ENCODE measurements around the gene OR8J1.
"Not testable (repeated sequence)": the region's sequence is repeated elsewhere in the genome, so short reads cannot be mapped to it uniquely, and the experiment has no call there.

The OR8J1 gene, protein sequence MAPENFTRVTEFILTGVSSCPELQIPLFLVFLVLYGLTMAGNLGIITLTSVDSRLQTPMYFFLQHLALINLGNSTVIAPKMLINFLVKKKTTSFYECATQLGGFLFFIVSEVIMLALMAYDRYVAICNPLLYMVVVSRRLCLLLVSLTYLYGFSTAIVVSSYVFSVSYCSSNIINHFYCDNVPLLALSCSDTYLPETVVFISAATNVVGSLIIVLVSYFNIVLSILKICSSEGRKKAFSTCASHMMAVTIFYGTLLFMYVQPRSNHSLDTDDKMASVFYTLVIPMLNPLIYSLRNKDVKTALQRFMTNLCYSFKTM

DNA sequence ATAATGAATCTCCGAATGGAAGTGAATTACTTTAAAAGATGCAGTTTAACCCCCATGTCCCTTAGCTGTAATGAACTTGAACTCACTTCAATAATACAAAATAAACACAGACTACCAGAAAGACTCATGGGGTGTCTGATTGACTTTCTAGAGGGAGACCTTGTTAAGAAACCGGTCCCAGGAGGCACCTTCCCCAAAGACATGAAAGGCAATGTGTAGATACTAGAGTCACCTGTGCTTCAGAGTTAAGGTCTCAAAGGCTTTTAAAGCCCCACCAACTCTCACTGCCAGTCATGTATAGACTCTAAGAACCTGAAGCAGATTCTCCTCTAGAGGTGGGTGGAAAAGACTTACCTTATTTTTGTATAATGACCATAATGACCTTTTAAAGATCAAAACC, at the start of gene OR8J1:
OR8J1 (plus strand) TSS at position 301 of the 400 bp plus-strand sequence. CDS start 5,956 bp downstream, outside the sequence.
- DNase-seq (ENCODE audit: low read depth in 3 of 3), result no peak

DNA sequence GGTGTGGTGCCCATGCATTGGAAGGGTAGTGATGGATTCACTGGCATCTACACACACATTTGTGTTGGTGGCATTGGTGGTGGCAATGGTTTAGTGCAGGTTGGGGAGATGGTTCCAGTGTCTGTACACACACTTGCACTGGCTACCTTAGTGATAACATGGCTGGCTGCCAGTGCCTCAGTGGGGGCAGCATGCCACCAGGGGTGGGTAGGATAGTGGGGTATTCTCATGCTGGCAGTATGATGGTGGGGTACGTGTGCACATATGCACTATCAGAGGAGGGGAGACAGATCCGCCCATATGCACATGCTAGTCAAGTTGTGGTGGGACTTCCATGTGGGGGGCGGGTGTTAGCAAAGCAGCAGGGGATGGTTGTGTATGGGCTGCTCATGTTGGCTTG, 46.3 kb upstream of the OR8J1 start:
- DNase-seq (ENCODE audit: low read depth in 3 of 3), result no peak

DNA sequence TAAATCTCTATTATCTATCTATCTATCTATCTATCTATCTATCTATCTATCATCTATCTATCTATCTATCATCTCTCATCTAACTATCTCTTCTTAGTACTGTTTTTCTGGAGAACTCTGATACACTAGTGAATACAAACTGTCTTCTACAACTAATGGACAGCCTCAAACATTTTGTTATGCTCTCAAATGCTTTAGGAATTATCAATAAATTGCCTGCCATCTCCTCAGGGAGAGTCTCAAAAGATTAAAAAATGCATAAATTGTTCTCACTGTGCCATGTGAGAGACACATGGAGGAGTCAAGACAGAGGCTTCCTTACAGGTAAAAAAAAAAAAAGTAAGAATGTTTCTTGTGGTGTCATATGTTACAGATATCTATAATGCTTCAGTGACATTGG, 39.2 kb upstream of the OR8J1 start, which contains the start of gene OR8K3:
OR8K3 (plus strand) TSS at position 301 of the 400 bp plus-strand sequence. CDS start 3,163 bp downstream, outside the sequence.
- no peak for DNase-seq (ENCODE audit: low read depth in 3 of 3)

DNA sequence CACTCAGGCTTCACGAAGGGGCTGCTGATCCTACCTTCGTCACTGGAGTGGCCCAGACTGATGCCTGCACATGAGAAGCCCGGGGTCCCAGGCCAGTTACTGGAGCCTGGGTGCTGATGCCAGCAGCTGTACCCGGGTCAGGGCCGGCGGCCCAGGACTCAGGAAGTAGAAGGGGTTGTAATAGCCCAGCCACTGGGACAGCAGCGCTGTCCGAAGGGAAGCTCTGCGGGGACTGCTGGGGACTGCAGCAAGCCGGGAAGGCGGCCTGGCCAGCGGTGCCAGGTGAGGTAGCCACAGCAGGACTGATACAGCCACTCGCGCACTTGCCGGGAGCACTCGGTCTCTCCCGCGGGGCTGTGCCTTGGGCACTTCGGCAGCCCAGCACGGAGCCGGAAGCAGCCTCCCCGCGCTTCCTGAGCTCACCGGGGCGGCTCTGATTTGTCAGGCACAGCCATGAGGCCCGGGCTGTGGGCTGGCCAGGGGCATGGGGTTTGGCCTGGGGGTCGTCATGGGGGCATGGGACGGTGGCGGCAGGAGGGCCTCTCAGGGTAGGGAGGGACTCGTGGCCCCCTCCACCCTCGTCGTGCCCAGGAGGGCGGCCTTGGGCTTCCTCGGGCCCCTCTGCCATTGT, 22.1 kb upstream of the OR8J1 start:
- DNase-seq (ENCODE audit: low read depth in 3 of 3), result no peak

DNA sequence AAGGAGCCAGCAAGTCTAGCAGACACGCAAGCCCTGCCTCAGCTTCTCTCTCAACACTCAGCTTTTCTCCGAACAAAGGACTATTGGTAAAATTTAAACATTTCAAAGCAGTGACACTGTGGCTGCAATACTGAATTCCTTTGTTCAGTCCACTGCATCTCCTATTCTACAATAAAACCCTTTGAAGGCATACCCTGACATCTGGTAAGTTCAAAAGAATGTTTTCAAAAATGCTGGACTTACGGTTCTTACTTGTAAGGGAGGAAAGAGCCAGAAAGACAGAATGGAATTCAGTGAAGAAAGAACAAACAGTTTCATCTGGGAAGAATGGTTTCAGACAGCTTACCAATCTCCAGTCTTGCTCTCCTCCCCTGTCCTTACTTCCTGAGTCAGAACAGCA, 20.9 kb upstream of the OR8J1 start:
- no peak for DNase-seq (ENCODE audit: low read depth in 3 of 3)

DNA sequence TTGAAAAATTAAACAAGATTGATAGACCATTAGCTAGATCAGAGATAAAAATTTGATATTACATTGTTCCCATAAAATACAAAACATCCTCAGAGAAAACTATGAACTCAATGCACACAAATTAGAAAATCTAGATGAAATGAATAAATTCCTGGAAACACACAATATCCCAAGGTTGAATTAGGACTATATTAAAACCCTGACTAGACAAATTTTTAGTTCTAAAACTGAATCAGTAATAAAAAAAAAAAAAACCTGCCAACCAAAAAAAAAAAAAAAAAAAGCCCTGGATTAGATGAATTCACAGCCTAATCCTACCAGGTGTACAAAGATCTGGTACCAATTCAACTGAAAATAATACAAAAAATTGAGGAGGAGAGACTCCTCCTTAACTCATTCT, 13.8 kb upstream of the OR8J1 start:
- no peak for DNase-seq (ENCODE audit: low read depth in 3 of 3)

DNA sequence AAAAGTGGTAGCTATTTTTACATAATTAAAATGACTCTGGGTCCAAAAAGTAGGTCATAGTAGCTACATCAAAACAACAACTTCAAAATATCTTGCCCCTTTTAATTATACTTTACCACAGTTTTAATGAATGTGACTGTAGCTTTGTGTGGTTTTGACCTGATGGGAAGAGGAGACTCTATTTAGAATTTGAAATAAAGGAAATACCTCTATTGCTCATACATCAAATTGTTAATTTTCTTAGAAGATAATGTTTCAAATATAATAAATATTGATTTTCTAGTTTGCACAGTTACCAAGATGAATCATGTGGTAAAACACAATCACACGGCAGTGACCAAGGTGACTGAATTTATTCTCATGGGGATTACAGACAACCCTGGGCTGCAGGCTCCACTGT, 8.4 kb upstream of the OR8J1 start, which contains the start of gene OR8K1:
OR8K1 (plus strand) TSS at position 301 of the 400 bp plus-strand sequence; CDS start at position 301, 0 bp downstream.
- no peak for DNase-seq (ENCODE audit: low read depth in 3 of 3)

DNA sequence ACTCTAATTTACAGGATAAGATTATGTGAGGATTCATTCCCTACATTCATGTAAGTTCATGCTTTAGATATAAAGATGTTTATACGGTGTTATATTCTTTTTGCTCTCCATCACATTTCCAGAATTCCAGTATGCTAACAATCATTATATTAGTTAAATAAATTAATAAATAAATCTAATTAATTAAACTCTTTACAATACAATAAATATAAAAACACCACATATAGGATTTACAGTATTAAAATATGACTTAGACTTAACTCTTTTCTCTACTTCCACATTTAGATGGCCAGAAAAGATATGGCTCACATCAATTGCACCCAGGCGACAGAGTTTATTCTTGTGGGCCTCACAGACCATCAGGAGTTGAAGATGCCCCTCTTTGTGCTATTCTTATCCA, 21.2 kb downstream of the OR8J1 start, which contains the start of gene OR8U1:
OR8U1 (plus strand) TSS at position 301 of the 400 bp plus-strand sequence; CDS start at position 301, 0 bp downstream.
- no peak for DNase-seq (ENCODE audit: low read depth in 3 of 3)

DNA sequence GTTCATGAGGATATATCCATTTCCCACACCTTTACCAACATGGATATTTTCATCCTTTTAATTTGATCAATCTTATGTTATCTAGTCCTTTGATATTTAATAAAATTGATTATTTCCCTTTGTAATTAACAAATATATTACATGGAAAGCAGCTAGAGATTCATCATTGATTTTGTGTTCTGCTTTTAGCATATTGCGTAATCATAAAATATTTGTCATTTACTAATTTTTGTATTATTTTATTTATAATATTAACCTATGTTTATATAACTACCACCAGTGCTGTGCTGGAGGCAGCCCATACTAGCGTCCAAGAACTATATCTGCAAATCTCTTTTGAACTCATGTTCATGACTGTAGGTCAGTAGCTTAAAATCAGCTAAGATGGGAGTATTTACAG, 26.0 kb downstream of the OR8J1 start:
- DNase-seq (ENCODE audit: low read depth in 3 of 3), result no peak

DNA sequence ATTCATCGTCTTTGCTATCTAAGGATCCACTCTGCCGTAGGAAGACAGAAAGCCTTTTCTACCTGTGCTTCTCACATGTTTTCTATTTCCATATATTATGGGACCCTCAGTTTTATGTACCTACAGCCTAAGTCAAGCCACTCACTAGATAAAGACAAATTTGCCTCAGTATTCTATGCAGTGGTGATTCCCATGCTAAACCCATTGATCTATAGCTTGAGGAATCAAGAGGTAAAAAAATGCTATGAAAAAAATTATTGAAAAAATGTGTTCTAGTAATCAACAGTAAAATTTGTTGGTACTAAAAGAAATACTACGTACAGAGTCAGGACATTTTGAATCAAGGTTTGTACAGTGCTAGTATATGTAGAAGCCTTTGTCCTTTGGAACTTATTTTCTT, 40.3 kb downstream of the OR8J1 start:
- no peak for DNase-seq (ENCODE audit: low read depth in 3 of 3)

DNA sequence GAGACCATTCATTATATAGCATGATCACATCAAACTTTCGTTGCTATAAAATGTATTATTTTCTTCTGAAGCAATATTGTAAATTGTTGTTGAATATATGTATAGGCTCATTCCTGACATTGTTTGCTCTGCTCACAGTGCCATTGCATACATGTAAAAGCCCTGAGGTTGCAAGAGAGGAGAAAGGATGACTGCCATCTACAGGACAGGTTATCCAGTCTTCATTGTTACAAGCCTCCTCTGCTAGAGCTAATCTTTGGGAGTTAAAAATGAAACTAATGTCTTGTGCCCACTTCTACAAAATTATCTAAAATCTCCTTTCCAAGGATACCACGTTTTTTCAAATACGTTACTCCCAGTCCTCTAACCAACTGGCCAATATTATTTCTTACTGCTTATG, 42.0 kb downstream of the OR8J1 start:
- DNase-seq (ENCODE audit: low read depth in 3 of 3), result no peak

DNA sequence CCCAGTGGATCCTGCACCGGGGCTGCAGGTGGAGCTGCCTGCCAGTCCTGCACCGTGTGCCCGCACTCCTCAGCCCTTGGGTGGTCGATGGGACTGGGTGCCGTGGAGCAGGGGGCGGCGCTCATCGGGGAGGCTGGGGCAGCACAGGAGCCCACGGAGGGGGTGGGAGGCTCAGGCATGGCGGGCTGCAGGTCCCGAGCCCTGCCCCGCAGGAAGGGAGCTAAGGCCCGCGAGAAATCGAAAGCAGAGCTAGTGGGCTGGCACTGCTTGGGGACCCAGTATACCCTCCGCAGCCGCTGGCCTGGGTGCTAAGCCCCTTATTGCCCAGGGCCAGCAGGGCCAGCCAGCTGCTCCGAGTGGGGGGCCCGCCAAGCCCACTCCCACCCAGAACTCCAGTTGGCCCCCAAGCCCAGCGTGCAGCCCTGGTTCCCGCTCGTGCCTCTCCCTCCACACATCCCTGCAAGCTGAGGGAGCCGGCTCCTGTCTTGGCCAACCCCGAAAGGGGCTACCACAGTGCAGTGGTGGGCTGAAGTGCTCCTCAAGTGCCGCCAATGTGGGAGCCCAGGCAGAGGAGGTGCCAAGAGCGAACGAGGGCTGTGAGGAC, 47.9 kb downstream of the OR8J1 start:
- DNase-seq (ENCODE audit: low read depth in 3 of 3), result not testable (repeated sequence)

DNA sequence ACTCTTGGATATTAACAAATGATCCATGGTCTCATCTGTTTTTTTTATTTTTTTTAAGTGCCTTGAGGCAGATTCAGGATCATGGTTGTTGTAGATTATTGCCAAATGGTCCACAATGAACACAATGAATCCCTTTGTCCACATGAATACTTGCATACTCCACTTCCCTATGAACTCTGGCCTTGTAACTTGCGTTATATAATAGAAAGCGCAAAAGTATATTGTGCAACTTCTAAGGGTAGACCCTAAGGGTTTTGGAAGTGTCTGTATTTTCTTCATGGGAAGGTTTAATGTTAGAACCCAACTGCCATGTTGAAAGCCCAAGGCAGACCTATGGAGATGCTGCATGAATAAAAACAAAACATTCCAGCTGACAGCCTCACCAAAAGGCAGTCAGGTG, 50.3 kb downstream of the OR8J1 start:
- DNase-seq (ENCODE audit: low read depth in 3 of 3), result no peak

DNA sequence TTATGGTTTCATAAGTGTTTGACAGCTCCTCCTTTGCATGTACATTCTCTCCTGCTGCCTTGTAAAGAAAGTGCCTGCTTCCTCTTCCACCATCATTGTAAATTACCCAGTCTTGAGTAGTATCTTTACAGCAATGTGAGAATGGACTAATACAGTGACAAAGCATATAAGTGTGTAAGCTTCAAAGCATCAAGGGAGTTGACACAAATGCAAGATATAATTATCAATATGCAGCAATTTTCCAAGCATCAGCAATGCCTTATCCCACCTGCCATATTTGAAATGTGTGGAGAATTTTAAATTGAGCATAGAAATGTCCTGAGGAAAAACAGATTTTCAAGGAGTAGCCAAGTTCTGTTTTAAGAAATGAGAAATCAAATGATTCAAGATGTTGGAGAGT, 56.7 kb downstream of the OR8J1 start:
- DNase-seq (ENCODE audit: low read depth in 3 of 3), result no peak

All from stimulated activated CD4-positive, alpha-beta T cell treated with anti-CD3 and anti-CD28 coated beads, TNF-alpha, amount 100 ng/mL, for 4 hours (primary cell).